RWPE2 (cell line): Measurements from ENCODE around the gene CDK14.

Experiments used
- ATAC-seq: fragments of 200-7000 bp; cut with Tn5 transposase; 3 replicates; pipeline ENCODE4 v1.9.1; 2021; ENCODE audit warnings: low read depth
- DNase-seq: peaks from one replicate; pipeline ENCODE4 v3.0.0-alpha.2; 2020; ENCODE audit warnings: low spot score
- H3K27ac ChIP-seq: fragments of 450-650 bp; 2 replicates; pipeline ENCODE4 v1.5.1; 2017; ENCODE audit warnings: mild to moderate bottlenecking; ENCODE audit not compliant: poor library complexity, severe bottlenecking
- H3K27me3 ChIP-seq: fragments of 250-450 bp; sonication (Bioruptor Pico); 2 replicates; pipeline ENCODE4 v1.5.1; 2021; ENCODE audit warnings: mild to moderate bottlenecking, moderate library complexity; ENCODE audit not compliant: insufficient read depth, poor library complexity, severe bottlenecking
- H3K36me3 ChIP-seq: fragments of 250-450 bp; sonication (Bioruptor Pico); 2 replicates; pipeline ENCODE4 v1.5.1; 2020; ENCODE audit warnings: low read depth, mild to moderate bottlenecking, moderate library complexity
- H3K4me1 ChIP-seq: fragments of 250-450 bp; sonication (Bioruptor Pico); 2 replicates; pipeline ENCODE4 v1.5.1; 2021; ENCODE audit warnings: mild to moderate bottlenecking, moderate library complexity; ENCODE audit not compliant: insufficient read depth, poor library complexity, severe bottlenecking
- H3K4me3 ChIP-seq: fragments of 250-450 bp; sonication (Bioruptor Pico); 2 replicates; pipeline ENCODE4 v1.5.1; 2021; ENCODE audit warnings: mild to moderate bottlenecking, moderate library complexity; ENCODE audit not compliant: severe bottlenecking
- H3K9me3 ChIP-seq: fragments of 250-450 bp; sonication (Bioruptor Pico); 2 replicates; pipeline ENCODE4 v1.5.1; 2021; ENCODE audit warnings: mild to moderate bottlenecking, moderate library complexity; ENCODE audit not compliant: severe bottlenecking
- TF ChIP-seq, protein P1 (sequence below): fragments of 450-650 bp; IDR thresholded peaks from one replicate; pipeline ENCODE4 v1.5.1; 2017; ENCODE audit warnings: mild to moderate bottlenecking, moderate library complexity; ENCODE audit not compliant: poor library complexity, severe bottlenecking

CDK14 gene

DNA sequence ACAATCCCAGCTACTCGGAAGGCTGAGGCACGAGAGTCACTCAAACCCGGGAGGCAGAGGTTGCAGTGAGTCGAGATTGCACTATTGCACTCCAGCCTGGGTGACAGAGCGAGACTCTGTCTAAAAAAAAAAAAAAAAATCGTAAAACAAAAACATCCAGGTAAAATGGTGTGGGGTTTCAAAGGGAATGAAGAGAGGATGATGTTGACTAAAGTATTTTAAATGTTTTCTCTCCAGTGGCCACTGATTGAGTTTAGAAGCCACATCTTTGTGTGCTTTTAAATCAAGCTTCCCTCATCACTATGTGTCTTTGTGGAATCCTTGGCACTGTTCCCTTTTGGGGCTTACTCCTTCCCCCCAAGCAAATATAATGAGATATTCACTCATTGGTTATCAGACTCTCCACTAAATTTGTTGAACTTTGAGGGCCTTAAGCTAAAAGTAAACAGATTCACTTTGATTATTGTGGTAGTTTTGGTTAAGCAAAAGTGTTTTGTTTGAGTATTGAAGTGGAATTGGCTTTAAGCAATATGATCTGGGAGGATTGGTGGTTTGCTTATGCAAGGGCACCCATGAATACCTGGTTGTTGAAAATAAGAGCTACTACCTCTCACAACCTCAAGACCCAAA, 162.9 kb downstream of the CDK14 start:
- no peak overlapping the region for H3K27ac ChIP-seq
- ATAC-seq = no peak
- no peaks in the 10 kb centered on the region for H3K9me3 ChIP-seq
- TF ChIP-seq, protein P1, sequence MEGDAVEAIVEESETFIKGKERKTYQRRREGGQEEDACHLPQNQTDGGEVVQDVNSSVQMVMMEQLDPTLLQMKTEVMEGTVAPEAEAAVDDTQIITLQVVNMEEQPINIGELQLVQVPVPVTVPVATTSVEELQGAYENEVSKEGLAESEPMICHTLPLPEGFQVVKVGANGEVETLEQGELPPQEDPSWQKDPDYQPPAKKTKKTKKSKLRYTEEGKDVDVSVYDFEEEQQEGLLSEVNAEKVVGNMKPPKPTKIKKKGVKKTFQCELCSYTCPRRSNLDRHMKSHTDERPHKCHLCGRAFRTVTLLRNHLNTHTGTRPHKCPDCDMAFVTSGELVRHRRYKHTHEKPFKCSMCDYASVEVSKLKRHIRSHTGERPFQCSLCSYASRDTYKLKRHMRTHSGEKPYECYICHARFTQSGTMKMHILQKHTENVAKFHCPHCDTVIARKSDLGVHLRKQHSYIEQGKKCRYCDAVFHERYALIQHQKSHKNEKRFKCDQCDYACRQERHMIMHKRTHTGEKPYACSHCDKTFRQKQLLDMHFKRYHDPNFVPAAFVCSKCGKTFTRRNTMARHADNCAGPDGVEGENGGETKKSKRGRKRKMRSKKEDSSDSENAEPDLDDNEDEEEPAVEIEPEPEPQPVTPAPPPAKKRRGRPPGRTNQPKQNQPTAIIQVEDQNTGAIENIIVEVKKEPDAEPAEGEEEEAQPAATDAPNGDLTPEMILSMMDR = no peak
- no peaks in the 10 kb centered on the region for H3K4me1 ChIP-seq
- no peaks in the 10 kb centered on the region for H3K27me3 ChIP-seq
- H3K4me3 ChIP-seq = no peak overlapping the region
- H3K36me3 ChIP-seq = no peaks in the 10 kb centered on the region
- DNase-seq = no peak

DNA sequence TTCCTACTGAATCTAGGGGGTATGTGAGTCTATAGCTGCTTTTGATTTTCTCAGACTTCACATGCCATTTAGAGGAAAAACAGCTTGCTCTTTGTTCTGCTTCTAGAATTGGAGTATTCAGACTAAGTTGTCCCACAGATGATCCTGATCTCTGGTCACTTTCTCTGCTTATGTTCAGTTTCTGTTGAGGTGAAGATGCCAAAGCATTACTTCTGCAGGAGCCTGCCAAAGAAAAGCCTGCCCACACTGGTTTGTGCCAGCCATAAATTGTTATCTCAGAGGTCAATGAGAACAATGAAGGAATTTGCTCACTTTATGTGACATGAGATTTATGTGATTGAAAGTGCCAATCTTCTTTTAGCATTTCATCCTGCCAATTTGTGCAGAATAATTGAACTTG, 163.6 kb downstream of the CDK14 start:
- Histone ChIP-seq H3K4me3 (no peak overlapping the region), H3K9me3 (no peaks in the 10 kb centered on the region), H3K27me3 (no peaks in the 10 kb centered on the region), H3K36me3 (no peaks in the 10 kb centered on the region), H3K27ac (no peak overlapping the region), H3K4me1 (no peaks in the 10 kb centered on the region)
- no peak for DNase-seq
- TF ChIP-seq, protein P1 = no peak
- ATAC-seq = no peak

DNA sequence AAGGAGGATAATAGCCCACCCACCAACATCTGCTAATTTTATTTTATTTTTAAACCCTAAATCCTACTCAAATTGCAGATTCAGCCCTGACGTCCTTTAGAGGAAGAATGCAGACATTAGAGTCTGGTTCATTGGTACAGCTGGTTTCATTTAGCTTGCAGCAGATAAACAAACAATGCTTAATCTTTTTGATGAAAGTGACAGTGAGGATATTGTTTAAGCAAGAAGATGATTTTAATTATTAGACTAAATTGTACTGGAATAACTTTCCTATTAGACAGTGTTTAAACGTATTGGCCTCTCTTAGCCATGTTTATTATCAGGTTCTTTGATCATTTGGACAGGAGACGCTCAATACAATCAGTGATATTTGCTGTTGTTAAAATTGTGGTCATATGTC, 164.8 kb downstream of the CDK14 start:
- TF ChIP-seq, protein P1 = no peak
- Histone ChIP-seq H3K4me3 (no peak overlapping the region), H3K4me1 (no peaks in the 10 kb centered on the region), H3K36me3 (no peaks in the 10 kb centered on the region), H3K9me3 (no peaks in the 10 kb centered on the region), H3K27ac (no peak overlapping the region), H3K27me3 (no peaks in the 10 kb centered on the region)
- ATAC-seq = no peak
- no peak for DNase-seq

DNA sequence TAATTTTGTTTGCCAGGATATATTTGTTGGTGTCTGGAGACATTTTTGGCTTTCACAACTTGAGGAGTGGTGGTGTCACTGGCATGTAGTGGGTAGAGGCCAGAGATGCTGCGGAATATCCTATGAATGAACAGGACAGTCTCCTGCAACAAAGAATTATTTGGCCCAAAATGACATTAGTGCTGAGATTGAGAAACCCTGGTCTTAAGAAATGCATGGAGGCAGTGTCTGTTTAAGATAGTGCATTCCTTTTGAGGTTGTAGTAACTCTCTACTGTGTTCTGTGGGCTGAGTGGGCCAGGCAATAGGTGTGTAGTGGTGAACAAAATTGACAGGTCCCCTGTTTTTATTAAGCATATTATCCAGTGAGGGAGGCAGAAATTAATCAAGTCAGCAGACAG, 165.5 kb downstream of the CDK14 start:
- Histone ChIP-seq H3K36me3 (no peaks in the 10 kb centered on the region), H3K9me3 (no peaks in the 10 kb centered on the region), H3K27ac (no peak overlapping the region), H3K27me3 (no peaks in the 10 kb centered on the region), H3K4me3 (no peak overlapping the region), H3K4me1 (peaks cover 2% of the 10 kb centered on the region)
- DNase-seq (no peak), ATAC-seq (no peak)
- TF ChIP-seq, protein P1 = no peak

DNA sequence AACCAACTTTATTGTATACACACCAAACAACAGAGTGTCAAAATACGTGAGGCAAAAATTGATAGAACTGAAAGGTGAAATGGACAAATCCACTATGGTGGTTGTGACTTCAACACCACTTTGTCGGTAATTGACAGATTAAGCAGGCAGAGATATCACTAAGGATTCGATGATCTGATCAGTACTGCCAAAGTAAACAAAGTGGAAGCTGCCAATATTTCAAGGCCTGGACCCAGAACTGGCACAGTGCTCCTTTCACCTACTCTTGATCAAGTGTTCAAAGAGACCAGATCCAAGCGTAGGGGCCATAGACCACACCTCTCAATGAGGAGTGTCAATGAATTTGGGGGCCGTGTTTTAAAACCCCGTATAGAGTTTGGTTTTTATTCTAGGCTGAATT, 167.0 kb downstream of the CDK14 start:
- H3K36me3 ChIP-seq = no peaks in the 10 kb centered on the region
- DNase-seq (no peak), ATAC-seq (no peak)
- no peak overlapping the region for H3K4me3 ChIP-seq
- no peaks in the 10 kb centered on the region for H3K9me3 ChIP-seq
- TF ChIP-seq, protein P1 = no peak
- no peak overlapping the region for H3K27ac ChIP-seq
- H3K4me1 ChIP-seq = peaks cover 12% of the 10 kb centered on the region
- H3K27me3 ChIP-seq = no peaks in the 10 kb centered on the region
